Measurements from ENCODE around the gene SRXN1.

SRXN1 gene

GRCh38 chr20:635893-636338, 17.1 kb downstream of the SRXN1 start:
- no peak for DNase-seq (ENCODE audit: low read depth)

DNA sequence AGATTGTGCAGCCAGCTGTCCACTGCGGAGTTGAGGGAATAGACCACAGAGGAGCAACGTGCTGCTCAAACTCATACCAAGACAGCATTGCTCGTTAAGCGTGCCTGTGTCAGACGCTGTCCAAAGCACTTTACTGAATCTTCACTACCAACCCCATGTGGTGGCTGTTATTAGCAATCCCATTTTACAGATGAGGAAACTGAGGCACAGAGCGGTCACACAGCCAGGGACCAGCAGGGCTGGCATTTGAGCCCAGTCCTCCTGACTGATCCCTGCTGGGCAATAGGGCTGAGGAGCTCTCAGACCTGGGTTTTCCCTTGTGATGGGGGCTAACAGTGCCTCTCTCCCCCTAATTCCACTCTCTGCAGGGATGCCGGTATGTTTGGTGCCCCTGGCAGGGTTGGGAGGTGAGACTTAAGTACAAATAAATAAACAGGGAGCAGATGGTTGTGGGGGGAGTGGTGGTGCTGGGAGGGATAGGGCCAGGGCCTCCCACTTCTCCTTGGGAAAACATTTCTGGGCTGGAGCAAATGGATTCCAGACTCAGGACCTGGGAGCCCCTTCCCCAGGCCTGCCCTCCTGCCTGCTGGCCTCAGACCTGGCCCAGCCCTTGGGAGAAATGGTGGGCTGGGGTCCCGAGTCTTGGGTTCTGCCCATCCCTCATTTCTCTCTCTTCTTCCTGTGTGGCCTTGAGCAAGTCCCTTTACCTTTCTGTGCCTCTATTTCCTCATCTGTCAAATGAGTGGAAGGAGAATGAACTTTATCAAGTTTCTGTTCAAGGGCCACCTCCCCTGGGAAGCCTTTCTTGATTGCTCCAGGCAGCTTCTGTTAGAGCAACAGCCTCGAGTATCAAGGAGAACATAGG, 17.7 kb downstream of the SRXN1 start:
- DNase-seq (ENCODE audit: low read depth): no peak

GRCh38 chr20:634148-634925, 18.7 kb downstream of the SRXN1 start:
- no peak for DNase-seq (ENCODE audit: low read depth)

- DNase-seq (ENCODE audit: low read depth): no peak
Observed at GRCh38 chr20:631101-631500, 21.9 kb downstream of the SRXN1 start.

GRCh38 chr20:626579-626978, 26.4 kb downstream of the SRXN1 start:
- no peak for DNase-seq (ENCODE audit: low read depth)

DNA sequence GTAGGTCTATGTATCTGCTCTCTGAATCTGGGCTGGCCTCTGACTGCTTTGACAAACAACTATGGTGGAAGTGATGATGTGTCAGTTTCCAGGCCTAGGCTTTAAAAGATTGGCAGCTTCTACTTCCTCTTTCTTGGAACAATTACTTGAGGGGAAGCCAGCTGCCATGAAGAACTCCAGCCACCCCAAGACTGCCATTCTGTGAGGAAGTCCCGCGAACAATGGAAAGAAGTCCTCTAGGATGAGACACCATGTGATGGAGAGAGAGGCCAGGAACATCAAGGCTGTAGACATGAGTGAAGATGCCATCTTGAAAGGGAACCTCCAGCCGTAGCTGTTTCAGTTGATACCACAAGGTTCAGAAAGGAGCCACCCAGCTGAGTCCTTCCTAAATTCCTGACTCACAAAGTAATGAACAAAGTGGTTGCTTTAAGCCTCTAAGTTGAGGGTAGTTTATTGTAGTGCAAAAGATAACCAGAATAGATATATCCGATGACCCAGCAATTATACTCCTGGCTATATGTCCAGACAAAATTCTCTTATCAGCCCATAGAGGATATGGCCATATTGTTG, 27.6 kb downstream of the SRXN1 start:
- DNase-seq (ENCODE audit: low read depth): no peak

GRCh38 chr20:623704-624103, 29.3 kb downstream of the SRXN1 start:
- no peak for DNase-seq (ENCODE audit: low read depth)

- no peak for DNase-seq (ENCODE audit: low read depth)
Observed at GRCh38 chr20:623021-623420, 30.0 kb downstream of the SRXN1 start.

DNA sequence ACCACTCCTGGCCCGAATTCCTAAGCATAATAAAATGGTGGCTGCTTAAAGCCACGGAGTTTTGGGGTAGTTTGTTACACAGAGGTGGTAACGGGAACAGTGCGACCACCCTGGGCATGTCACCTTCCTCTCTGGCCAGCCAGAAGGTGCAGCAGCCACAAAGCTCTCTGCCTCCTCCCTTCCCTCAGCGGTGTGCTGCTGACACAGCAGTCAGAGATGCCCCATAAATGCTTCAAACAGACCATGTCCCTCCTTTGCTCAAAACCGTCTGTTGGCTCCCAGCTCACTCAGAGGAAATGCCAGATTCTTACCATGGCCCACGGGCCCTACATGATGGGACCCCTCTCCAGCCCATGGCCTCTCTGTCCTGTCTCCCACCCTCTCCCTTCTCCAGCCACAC, 30.8 kb downstream of the SRXN1 start:
- DNase-seq (ENCODE audit: low read depth): no peak

- DNase-seq (ENCODE audit: low read depth): no peak
Observed at GRCh38 chr20:621125-621756, 31.8 kb downstream of the SRXN1 start.

- DNase-seq (ENCODE audit: low read depth): no peak
Observed at GRCh38 chr20:620246-620645, 32.8 kb downstream of the SRXN1 start.

GRCh38 chr20:618980-619379, 34.0 kb downstream of the SRXN1 start:
- DNase-seq (ENCODE audit: low read depth): no peak

GRCh38 chr20:617934-618690, 34.9 kb downstream of the SRXN1 start:
- no peak for DNase-seq (ENCODE audit: low read depth)

GRCh38 chr20:615514-615913, 37.5 kb downstream of the SRXN1 start:
- no peak for DNase-seq (ENCODE audit: low read depth)

DNA sequence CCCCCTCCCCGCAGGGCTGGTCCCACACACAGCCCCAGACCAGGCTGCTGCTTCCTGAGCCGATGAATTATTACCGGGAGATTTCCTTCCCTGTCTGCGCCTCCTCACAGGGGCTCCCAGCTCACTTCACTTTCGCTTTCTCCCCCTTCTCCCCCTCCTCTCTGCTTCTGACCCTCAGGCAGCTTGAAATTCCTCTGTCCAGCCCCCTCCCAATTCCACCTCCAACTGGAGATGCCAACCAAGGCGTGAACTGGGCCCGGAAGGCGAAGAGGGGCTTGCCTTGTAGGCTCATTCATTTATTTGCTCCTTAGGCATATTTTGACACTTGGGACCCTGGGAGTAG, 41.2 kb downstream of the SRXN1 start:
- no peak for DNase-seq (ENCODE audit: low read depth)

DNA sequence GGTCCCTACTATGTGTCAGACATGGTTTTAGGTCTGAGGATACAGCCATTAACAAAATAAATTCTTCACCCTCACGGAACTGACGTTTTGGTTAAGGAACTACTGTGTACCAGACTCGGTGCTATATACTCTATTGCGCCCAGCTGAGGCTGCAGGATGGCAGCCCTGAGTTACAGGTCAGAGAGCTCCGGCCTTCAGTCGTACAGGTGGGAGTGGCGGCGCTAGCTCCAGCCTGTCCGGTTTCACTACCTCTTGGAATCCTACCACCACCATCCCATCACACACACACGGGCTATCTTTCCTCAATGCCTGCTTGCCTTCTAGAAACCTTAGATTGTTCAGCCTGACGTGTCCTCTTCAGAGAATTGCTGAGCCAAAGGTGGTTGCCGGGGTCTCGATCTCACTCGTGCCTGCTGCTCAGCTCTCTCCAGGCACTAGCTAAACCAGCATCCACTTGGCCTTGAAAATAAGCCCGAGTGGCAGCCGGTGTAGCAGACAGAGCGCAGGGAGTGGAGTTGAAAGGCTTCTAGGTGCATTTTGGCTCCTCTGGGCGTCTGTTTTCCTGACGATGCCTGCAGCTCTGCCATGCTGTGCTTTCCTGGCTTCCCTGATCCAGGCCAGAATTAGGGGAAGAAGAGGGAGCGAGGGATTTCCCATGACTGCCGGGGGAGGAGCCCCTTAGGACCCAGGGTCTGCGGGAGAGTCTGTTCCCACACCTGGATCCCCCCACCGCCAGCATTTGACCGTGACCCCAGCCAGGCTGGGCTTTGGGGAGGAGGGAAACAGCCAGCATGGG, 41.8 kb downstream of the SRXN1 start:
- DNase-seq (ENCODE audit: low read depth): no peak

GRCh38 chr20:610130-611046, 42.6 kb downstream of the SRXN1 start, which contains the start of gene TCF15:
TSS of gene TCF15 (minus strand) at chr20:610309. CDS start at chr20:610237, 72 bp downstream.
- DNase-seq (ENCODE audit: low read depth): no peak

DNA sequence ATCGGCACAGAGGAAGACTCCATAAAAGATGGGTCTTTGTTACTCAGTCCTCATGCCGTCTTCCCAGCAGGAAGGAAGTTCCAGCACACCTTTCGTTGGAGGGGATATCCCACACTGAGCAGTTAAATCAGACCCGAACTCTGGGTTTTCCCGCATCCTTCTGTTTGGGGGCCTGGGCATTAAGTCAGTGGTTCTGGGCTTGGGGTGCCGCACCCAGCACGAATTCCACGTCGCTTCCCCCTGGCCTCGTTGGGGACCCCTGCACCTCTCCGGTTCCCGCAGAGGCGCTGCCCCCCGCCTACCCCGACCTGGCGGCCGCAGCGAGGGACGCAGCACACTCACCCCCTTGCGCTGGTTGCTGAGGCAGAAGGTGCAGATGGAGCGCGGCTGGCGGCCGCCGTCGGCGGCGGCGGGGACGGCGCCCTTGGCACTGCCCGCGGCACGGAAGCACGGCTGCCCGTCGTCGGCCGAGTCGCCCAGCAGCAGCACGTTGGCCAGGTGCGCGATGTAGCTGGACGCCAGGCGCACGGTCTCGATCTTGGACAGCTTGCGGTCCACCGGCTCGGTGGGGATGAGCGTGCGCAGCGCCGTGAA, 43.5 kb downstream of the SRXN1 start:
- DNase-seq (ENCODE audit: low read depth): no peak

DNA sequence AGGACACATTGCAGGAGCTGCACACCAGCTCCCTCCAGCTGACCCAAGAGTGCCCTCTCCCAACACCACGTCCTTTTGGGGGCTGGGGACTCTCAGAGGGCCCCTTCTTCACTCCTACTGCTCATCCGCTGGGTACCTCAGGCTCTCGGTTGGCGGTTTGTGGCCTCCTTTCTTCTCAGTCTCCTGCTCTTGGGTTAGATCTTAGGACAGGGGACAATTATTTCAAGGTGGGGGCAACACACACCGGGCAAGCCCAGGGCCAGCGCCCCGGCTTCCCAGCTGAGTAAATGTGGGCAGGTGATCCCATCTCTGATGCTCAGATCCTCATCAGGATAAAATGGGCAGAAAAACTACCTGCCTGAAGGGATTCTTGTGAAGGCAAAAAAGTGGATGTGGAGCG, 44.0 kb downstream of the SRXN1 start:
- DNase-seq (ENCODE audit: low read depth): no peak

All from stimulated activated CD8-positive, alpha-beta memory T cell treated with anti-CD3 and anti-CD28 coated beads, Interleukin-4, amount 100 ng/mL, for 24 hours (primary cell).